ENCODE results near the gene MUC5AC.
A peak's percentile ranks its signal among the peaks of the same experiment; 100 is the strongest.
"Not testable (repeated sequence)": the region's sequence is repeated elsewhere in the genome, so short reads cannot be mapped to it uniquely, and the experiment has no call there.

The MUC5AC gene

DNA sequence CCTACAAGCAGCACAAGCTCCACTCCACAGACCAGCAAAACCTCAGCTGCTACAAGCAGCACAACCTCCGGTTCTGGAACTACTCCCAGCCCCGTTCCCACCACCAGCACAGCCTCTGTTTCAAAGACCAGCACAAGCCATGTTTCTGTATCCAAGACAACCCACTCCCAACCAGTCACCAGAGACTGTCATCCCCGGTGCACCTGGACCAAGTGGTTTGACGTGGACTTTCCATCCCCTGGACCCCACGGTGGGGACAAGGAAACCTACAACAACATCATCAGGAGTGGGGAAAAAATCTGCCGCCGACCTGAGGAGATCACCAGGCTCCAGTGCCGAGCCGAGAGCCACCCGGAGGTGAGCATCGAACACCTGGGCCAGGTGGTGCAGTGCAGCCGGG is 32.1 kb downstream of the MUC5AC start:
- H3K27me3 Mint-ChIP-seq, H3K9me3 Mint-ChIP-seq, H3K36me3 Mint-ChIP-seq, H3K4me3 Mint-ChIP-seq, H3K4me1 Mint-ChIP-seq, H3K27ac Mint-ChIP-seq: not testable (repeated sequence)

- not testable (repeated sequence) for H3K27ac Mint-ChIP-seq, H3K9me3 Mint-ChIP-seq, H3K4me1 Mint-ChIP-seq, H3K27me3 Mint-ChIP-seq, H3K4me3 Mint-ChIP-seq, H3K36me3 Mint-ChIP-seq
Observed at GRCh38 chr11:1191786-1192470, 34.2 kb downstream of the MUC5AC start.

DNA sequence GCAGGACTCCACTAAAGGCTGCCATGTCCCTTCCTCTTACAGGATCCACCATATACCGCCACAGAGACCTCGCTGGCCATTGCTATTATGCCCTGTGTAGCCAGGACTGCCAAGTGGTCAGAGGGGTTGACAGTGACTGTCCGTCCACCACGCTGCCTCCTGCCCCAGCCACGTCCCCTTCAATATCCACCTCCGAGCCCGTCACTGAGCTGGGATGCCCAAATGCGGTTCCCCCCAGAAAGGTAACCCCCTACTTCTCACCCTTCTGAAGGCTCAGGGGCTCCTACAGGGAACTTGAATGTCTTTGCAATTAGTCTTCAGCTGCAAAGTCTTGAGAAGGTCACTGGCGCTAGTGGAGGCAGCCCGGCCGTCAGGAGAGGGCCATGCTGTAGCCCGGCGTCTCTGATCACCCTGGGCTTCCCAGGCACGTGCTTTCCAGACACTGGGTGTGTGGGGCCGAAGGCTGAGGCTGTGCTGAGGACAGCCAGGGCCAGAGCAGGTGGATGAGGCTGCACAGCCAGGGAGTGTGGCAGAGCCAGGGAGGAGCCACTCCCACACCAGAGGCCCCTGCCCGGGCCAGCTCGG is 35.1 kb downstream of the MUC5AC start:
- no peaks in the 10 kb centered on the region for H3K36me3 Mint-ChIP-seq
- H3K27me3 Mint-ChIP-seq, result peaks cover 1% of the 10 kb centered on the region
- no peaks in the 10 kb centered on the region for H3K9me3 Mint-ChIP-seq
- H3K27ac Mint-ChIP-seq, result peak overlapping the region; percentile 39
- no peak overlapping the region for H3K4me3 Mint-ChIP-seq
- no peaks in the 10 kb centered on the region for H3K4me1 Mint-ChIP-seq

DNA sequence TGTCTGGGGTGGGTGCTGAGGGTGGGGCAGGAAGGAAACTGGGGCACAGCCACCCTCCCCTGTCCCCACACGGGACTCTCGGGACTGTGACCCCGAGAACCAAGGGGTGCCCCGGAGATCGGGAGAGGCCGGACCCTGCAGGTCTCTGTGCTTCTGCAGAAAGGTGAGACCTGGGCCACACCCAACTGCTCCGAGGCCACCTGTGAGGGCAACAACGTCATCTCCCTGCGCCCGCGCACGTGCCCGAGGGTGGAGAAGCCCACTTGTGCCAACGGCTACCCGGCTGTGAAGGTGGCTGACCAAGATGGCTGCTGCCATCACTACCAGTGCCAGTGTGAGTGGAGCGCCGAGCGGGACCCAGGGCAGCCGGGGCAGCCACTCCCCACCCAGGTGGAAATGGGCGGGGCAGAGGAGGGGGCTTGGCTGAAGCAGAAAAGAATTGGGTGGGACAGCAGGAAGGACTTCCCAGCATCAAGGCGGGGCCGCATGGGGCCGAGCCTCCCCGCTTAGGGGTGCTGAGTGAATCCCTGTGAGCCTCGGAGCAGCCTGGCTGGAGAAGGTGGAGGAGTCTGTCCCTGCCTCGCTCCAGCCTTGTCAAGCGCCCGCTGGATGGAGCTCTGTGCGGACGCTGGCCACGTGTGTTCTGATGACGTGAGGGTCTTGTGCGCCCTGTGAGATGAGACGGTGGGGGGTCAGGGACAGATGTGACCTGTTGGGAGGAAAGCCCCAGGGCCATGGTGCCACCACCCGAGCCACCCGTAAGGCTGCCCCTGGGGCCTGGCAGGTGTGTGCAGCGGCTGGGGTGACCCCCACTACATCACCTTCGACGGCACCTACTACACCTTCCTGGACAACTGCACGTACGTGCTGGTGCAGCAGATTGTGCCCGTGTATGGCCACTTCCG is 35.8 kb downstream of the MUC5AC start:
- Mint-ChIP-seq H3K36me3 (no peaks in the 10 kb centered on the region), H3K27ac (no peak overlapping the region), H3K4me1 (no peaks in the 10 kb centered on the region), H3K4me3 (no peak overlapping the region), H3K27me3 (peaks cover 1% of the 10 kb centered on the region), H3K9me3 (no peaks in the 10 kb centered on the region)

- Mint-ChIP-seq H3K27ac (no peak overlapping the region), H3K4me3 (no peak overlapping the region), H3K9me3 (no peaks in the 10 kb centered on the region), H3K36me3 (no peaks in the 10 kb centered on the region), H3K4me1 (no peaks in the 10 kb centered on the region), H3K27me3 (peaks cover 1% of the 10 kb centered on the region)
Observed at GRCh38 chr11:1194231-1194976, 36.7 kb downstream of the MUC5AC start.

DNA sequence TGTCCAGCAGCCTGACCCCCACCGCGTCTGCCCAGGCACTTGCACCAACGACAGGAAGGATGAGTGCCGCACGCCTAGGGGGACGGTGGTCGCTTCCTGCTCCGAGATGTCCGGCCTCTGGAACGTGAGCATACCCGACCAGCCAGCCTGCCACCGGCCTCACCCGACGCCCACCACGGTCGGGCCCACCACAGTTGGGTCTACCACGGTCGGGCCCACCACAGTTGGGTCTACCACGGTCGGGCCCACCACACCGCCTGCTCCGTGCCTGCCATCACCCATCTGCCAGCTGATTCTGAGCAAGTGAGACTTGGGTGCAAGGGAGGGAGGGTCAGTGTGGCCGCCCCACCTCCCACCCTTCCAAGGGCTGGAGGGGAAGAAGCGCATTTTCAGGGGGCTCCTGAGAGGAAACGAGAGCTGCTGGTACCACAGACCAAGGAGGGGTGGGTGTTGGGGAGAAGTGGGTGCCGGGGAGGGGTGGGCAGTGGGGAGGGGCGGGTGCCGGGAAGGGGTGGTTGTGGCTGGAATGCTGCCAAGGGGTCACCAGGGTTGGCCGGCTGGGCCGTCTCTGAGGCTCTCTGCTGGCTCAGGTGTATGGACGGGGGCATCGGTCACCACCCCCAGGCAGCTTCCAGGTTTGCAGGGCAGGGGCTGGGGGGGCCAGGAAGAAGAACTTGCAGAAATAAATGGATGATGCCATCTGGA is 37.4 kb downstream of the MUC5AC start:
- peaks cover 1% of the 10 kb centered on the region for H3K27me3 Mint-ChIP-seq
- no peaks in the 10 kb centered on the region for H3K36me3 Mint-ChIP-seq
- no peak overlapping the region for H3K4me3 Mint-ChIP-seq
- H3K9me3 Mint-ChIP-seq, result no peaks in the 10 kb centered on the region
- H3K4me1 Mint-ChIP-seq, result no peaks in the 10 kb centered on the region
- H3K27ac Mint-ChIP-seq, result no peak overlapping the region

- Mint-ChIP-seq H3K9me3 (no peaks in the 10 kb centered on the region), H3K4me1 (no peaks in the 10 kb centered on the region), H3K27me3 (peaks cover 1% of the 10 kb centered on the region), H3K27ac (no peak overlapping the region), H3K4me3 (no peak overlapping the region), H3K36me3 (no peaks in the 10 kb centered on the region)
Observed at GRCh38 chr11:1195682-1196515, 38.1 kb downstream of the MUC5AC start.

DNA sequence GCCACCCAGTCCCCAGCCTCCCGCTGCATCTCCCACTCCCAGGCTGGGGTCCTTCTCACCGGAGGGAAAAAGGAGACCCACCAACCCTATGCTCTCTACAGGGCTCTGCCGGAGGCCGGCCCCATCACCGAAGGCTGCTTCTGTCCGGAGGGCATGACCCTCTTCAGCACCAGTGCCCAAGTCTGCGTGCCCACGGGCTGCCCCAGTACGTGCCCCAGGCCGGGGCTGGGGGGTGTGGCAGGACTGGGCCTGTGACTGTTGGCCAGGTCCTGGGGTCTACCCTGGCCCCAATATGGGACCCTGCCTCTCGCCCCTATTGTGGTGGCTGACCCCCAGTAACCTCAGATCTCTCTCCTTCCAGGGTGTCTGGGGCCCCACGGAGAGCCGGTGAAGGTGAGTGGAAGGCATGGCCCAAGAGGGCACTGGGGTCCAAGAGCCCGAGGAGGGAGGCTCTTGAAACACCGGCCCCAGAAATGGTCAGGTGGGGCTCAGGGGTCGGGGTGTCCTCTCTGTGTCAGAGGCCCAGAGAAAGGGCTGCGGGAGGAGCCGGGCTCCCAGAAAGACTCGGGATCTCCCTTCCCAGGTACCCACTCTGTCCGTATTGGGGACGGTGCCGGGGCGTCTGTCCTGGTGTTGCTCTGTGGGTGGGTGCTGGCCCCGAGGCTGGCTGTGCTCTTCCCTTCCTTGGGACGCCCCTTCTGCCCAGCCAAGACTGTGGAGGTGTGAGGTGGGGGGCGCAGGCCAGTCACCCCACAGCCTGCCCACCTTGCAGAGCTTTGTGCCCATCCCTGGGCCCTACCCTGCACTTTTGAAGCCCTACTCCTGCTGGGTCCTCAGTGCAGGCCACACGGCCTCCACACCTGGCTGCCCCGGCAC is 39.0 kb downstream of the MUC5AC start:
- Mint-ChIP-seq H3K27ac (no peak overlapping the region), H3K9me3 (no peaks in the 10 kb centered on the region), H3K4me3 (no peak overlapping the region), H3K36me3 (no peaks in the 10 kb centered on the region), H3K27me3 (peaks cover 1% of the 10 kb centered on the region), H3K4me1 (no peaks in the 10 kb centered on the region)

DNA sequence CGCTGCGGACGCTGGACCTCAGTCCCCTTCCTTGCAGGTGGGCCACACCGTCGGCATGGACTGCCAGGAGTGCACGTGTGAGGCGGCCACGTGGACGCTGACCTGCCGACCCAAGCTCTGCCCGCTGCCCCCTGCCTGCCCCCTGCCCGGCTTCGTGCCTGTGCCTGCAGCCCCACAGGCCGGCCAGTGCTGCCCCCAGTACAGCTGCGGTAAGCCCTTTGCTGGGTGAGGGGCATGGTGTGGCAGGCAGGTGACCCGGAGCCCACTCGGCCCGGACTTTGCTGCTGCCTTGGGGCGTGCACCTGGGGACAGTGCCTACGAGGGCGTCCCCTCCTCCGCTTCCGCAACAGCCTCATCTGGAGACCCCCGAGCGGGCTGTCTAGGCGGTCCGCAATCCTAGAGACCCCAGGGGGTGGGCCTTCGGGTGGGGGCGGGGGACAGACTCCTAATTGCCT is 39.7 kb downstream of the MUC5AC start:
- Mint-ChIP-seq H3K9me3 (no peaks in the 10 kb centered on the region), H3K4me1 (no peaks in the 10 kb centered on the region), H3K27me3 (peaks cover 1% of the 10 kb centered on the region), H3K27ac (no peak overlapping the region), H3K36me3 (no peaks in the 10 kb centered on the region), H3K4me3 (no peak overlapping the region)

DNA sequence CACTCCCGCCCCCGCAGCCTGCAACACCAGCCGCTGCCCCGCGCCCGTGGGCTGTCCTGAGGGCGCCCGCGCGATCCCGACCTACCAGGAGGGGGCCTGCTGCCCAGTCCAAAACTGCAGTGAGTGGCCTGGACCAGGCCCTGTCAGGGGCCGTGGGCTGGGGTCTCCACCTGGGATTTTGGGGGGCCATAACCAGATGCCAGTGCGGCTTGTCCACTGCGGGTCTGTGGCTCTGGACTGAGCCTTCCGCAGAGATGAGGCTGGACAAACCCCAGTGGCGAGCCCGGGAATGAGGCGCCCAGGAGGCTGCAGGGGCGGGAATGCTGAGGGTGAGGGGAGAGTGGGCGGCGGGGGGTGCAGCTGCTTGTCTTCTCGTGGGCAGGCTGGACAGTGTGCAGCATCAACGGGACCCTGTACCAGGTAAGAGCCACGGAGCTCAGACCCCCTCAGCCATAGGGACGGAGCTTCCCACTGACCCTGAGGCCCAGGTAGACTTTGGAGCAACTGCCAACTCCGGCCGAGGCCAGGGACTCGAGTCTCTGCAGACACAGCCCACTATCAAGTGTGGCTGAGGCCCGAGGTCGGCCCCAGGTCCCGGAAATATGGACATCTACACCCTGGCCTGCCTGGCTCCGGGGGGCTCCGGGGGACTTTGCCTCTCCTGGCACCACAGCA is 40.3 kb downstream of the MUC5AC start:
- H3K27ac Mint-ChIP-seq, result no peak overlapping the region
- no peaks in the 10 kb centered on the region for H3K36me3 Mint-ChIP-seq
- H3K27me3 Mint-ChIP-seq, result peaks cover 1% of the 10 kb centered on the region
- no peaks in the 10 kb centered on the region for H3K9me3 Mint-ChIP-seq
- no peaks in the 10 kb centered on the region for H3K4me1 Mint-ChIP-seq
- no peak overlapping the region for H3K4me3 Mint-ChIP-seq

- H3K27me3 Mint-ChIP-seq, result peaks cover under 1% of the 10 kb centered on the region
- H3K4me3 Mint-ChIP-seq, result no peak overlapping the region
Observed at GRCh38 chr11:1198561-1199240, 40.9 kb downstream of the MUC5AC start.

DNA sequence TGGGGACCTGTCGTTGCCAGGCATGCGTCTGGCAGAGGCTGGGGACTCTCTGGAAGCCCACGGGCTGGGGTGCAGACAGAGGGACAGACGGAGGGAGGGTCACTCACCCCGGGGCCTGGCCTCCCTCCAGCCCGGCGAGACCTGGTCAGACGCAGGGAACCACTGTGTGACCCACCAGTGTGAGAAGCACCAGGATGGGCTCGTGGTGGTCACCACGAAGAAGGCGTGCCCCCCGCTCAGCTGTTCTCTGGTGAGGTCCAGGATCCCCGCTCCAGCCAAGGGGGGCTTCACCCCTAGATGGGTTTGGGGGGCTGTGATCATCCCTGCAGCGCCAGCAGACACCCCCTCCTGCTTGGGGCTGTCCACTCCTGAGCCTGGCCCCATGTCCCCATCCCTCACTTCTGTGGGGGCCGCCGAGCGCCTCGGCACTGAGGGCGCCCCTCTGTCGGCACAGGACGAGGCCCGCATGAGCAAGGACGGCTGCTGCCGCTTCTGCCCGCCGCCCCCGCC is 41.5 kb downstream of the MUC5AC start:
- no peaks in the 10 kb centered on the region for H3K4me1 Mint-ChIP-seq
- H3K27me3 Mint-ChIP-seq, result no peaks in the 10 kb centered on the region
- no peak overlapping the region for H3K4me3 Mint-ChIP-seq
- no peaks in the 10 kb centered on the region for H3K36me3 Mint-ChIP-seq
- no peak overlapping the region for H3K27ac Mint-ChIP-seq
- H3K9me3 Mint-ChIP-seq, result no peaks in the 10 kb centered on the region

More at GRCh38 chr11:1198561-1199240, 40.9 kb downstream of the MUC5AC start:
- Mint-ChIP-seq H3K27ac (no peak overlapping the region), H3K9me3 (no peaks in the 10 kb centered on the region), H3K36me3 (no peaks in the 10 kb centered on the region), H3K4me1 (no peaks in the 10 kb centered on the region)

Data from activated naive CD4-positive, alpha-beta T cell treated with anti-CD3 and anti-CD28 coated beads, Interleukin-2, amount 50 U/mL, for 24 hours (primary cell).